HepG2 (cell line): Measurements from ENCODE around the gene TFF2. TPM values are rescaled to one million over a fixed set of nuclear protein-coding genes. Genes with fewer than 3 reads are reported as not detected.

Experiments used
- ARID5B ChIP-seq: IDR thresholded peaks from 2 replicates; pipeline ENCODE4 v1.4.0; 2020; ENCODE audit warnings: mild to moderate bottlenecking, missing genetic modification reagents
- ASH2L ChIP-seq: fragments of 300-600, 200-600 bp; sonication (generic); IDR thresholded peaks from 2 replicates; pipeline ENCODE4 v1.7.0; 2017; ENCODE audit warnings: low read depth, mild to moderate bottlenecking, moderate library complexity, mixed read lengths, low read length; ENCODE audit not compliant: insufficient read length
- BCL6 ChIP-seq: IDR thresholded peaks from 2 replicates; pipeline ENCODE4 v1.6.1; 2016; ENCODE audit warnings: missing genetic modification reagents, missing compliant biosample characterization
- FOSL1 ChIP-seq: sonication (generic); formaldehyde crosslinking; IDR thresholded peaks from 2 replicates; pipeline ENCODE4 v1.9.0; 2021; ENCODE audit warnings: missing genetic modification reagents, borderline replicate concordance
- GLI4 ChIP-seq: sonication (generic); formaldehyde crosslinking; IDR thresholded peaks from 2 replicates; pipeline ENCODE4 v1.5.1; 2020; ENCODE audit warnings: missing genetic modification reagents, mild to moderate bottlenecking, moderate library complexity, borderline replicate concordance
- HHEX ChIP-seq: IDR thresholded peaks from 2 replicates; pipeline ENCODE4 v1.6.1; 2016; ENCODE audit warnings: control low read depth
- MED1 ChIP-seq: sonication (generic); formaldehyde crosslinking; IDR thresholded peaks from 2 replicates; pipeline ENCODE4 v1.4.0; 2020; ENCODE audit warnings: missing genetic modification reagents
- NCOA2 ChIP-seq: sonication (generic); formaldehyde crosslinking; IDR thresholded peaks from 2 replicates; pipeline ENCODE4 v1.8.0; 2022; ENCODE audit warnings: inconsistent platforms
- NR2C2 ChIP-seq: sonication (generic); formaldehyde crosslinking; IDR thresholded peaks from 2 replicates; pipeline ENCODE4 v1.4.0; 2020; ENCODE audit warnings: missing genetic modification reagents, mild to moderate bottlenecking, moderate library complexity, borderline replicate concordance
- NR2F2 ChIP-seq: IDR thresholded peaks from 2 replicates; pipeline ENCODE4 v1.6.1; 2012; ENCODE audit warnings: low read depth, inconsistent platforms, borderline replicate concordance
- NR2F6 ChIP-seq, 2 experiments: IDR thresholded peaks; 2 replicates each; pipeline ENCODE4 v1.6.1; 2016; ENCODE audit warnings: antibody characterized with exemption in 1 of 2, mild to moderate bottlenecking in 1 of 2
- RFX3 ChIP-seq: IDR thresholded peaks from 2 replicates; pipeline ENCODE4 v1.6.1; 2016; ENCODE audit warnings: missing biosample characterization, missing genetic modification reagents
- RXRB ChIP-seq: IDR thresholded peaks from 2 replicates; pipeline ENCODE4 v1.6.1; 2016; ENCODE audit warnings: borderline replicate concordance, missing genetic modification reagents, missing compliant biosample characterization
- SAP130 ChIP-seq: IDR thresholded peaks from 2 replicates; pipeline ENCODE4 v1.6.1; 2016; ENCODE audit warnings: low read depth
- SCMH1 ChIP-seq: sonication (generic); formaldehyde crosslinking; IDR thresholded peaks from 2 replicates; pipeline ENCODE4 v1.9.0; 2021; ENCODE audit warnings: missing genetic modification reagents, mild to moderate bottlenecking, borderline replicate concordance
- SOX13 ChIP-seq, 3 experiments: fragments of 450-650 bp in 1 of 3; sonication (generic) in 1 of 3; formaldehyde crosslinking in 1 of 3; IDR thresholded peaks in 2 of 3; conservative IDR thresholded peaks in 1 of 3; 2 replicates each; pipeline versions ENCODE4 v1.5.0 to v1.6.1; 2016 to 2020; ENCODE audit warnings: antibody characterized with exemption in 1 of 3, mild to moderate bottlenecking in 1 of 3, missing compliant biosample characterization in 1 of 3, missing genetic modification reagents in 1 of 3, moderate library complexity in 1 of 3
- ZBTB43 ChIP-seq: sonication (generic); formaldehyde crosslinking; conservative IDR thresholded peaks from 2 replicates; pipeline ENCODE4 v1.4.0; 2020; ENCODE audit warnings: missing genetic modification reagents
- ZHX1 ChIP-seq: sonication (generic); formaldehyde crosslinking; IDR thresholded peaks from 2 replicates; pipeline ENCODE4 v1.8.1; 2022; ENCODE audit warnings: low read depth, mild to moderate bottlenecking, missing genetic modification reagents
- ZNF160 ChIP-seq: sonication (generic); formaldehyde crosslinking; IDR thresholded peaks from 2 replicates; pipeline ENCODE4 v1.8.0; 2022; ENCODE audit warnings: mild to moderate bottlenecking, inconsistent platforms, missing genetic modification reagents
- ZNF546 ChIP-seq: sonication (generic); formaldehyde crosslinking; conservative IDR thresholded peaks from 2 replicates; pipeline ENCODE4 v1.8.1; 2023; ENCODE audit warnings: mild to moderate bottlenecking, missing genetic modification reagents
- ZNF616 ChIP-seq: sonication (generic); formaldehyde crosslinking; IDR thresholded peaks from 2 replicates; pipeline ENCODE4 v1.5.0; 2020; ENCODE audit warnings: low read depth, mild to moderate bottlenecking, missing genetic modification reagents
- polyA plus RNA-seq, 8 experiments: library from polyadenylated mRNA; depleted of rRNA in 3 of 8; stranded (reverse) in 7 of 8; unstranded in 1 of 8; fragments of >200 nt; fragmentation: Illumina TruSeq in 4 of 8; extraction: Trizol in 4 of 8; gene quantifications; 2 replicates each; pipeline versions ENCODE4 v1.2.1 to v1.2.3, GENCODE V29; 2011 to 2016; ENCODE audit warnings: low read depth in 4 of 8, missing spikeins in 1 of 8, mixed read lengths in 1 of 8; ENCODE audit not compliant: insufficient read depth in 1 of 8
- total RNA-seq, 5 experiments: library from RNA; depleted of rRNA; stranded (reverse); fragments of >200 nt; fragmentation: Illumina TruSeq; extraction: Trizol; gene quantifications; 2 replicates each; pipeline ENCODE4 v1.2.3, GENCODE V29; 2016; ENCODE audit warnings: low read depth in 1 of 5

Gene TFF2
- total and polyA plus RNA-seq, 2 of the 13 experiments (the other 11 are each of a cell fraction or from before 2014, with no cell fraction given): 1.5 TPM; not detected in 1

GRCh38 chr21:42366292-42367010 is 15.7 kb upstream of the TFF2 start, which contains the start of gene TFF1 (continued):
- TF ChIP-seq RFX3 (CRISPR knock-in tag): no peak
- no peak for TF ChIP-seq NR2C2 (CRISPR knock-in tag)
- TF ChIP-seq HHEX (CRISPR knock-in tag): peak; percentile 49; the same call in 1 of the 2 replicates
- no peak for TF ChIP-seq ZNF160 (CRISPR knock-in tag)
- peak; percentile 44 for TF ChIP-seq NR2F6 (IDR thresholded peaks at IDR 0.05)
- TF ChIP-seq NR2F6 (CRISPR knock-in tag; IDR thresholded peaks at IDR 0.05): peak; percentile 65
- TF ChIP-seq ZNF616 (CRISPR knock-in tag): no peak
- peak; percentile 19 for TF ChIP-seq ASH2L
- peak; percentile 32; the same call in 1 of the 2 replicates for TF ChIP-seq SAP130 (CRISPR knock-in tag)
- no peak for TF ChIP-seq ZHX1 (CRISPR knock-in tag)
- no peak for TF ChIP-seq GLI4 (CRISPR knock-in tag)
- TF ChIP-seq ZNF546 (CRISPR knock-in tag): no peak
- no peak for TF ChIP-seq SOX13 (IDR thresholded peaks at IDR 0.05)
- peak in 1 of 2 experiments; percentile 13; a peak in 1 of 4 replicates for TF ChIP-seq SOX13 (CRISPR knock-in tag; conservative IDR thresholded peaks at IDR 0.05 in 1 of 2, IDR thresholded peaks at IDR 0.05 in 1 of 2)
- TF ChIP-seq ARID5B (CRISPR knock-in tag): peak; percentile 78
- TF ChIP-seq NCOA2 (CRISPR knock-in tag): 0 out of 2 replicates have a peak, but pooled peaks have one; percentile 19
- TF ChIP-seq SCMH1 (CRISPR knock-in tag): no peak
- 0 out of 2 replicates have a peak, but pooled peaks have one; percentile 42 for TF ChIP-seq FOSL1 (CRISPR knock-in tag)
- TF ChIP-seq NR2F2: 0 out of 2 replicates have a peak, but pooled peaks have one; percentile 21
- TF ChIP-seq RXRB: 0 out of 2 replicates have a peak, but pooled peaks have one; percentile 26
- peak; percentile 34; the same call in 1 of the 2 replicates for TF ChIP-seq BCL6 (CRISPR knock-in tag)
- TF ChIP-seq MED1 (CRISPR knock-in tag): peak; percentile 16; the same call in 1 of the 2 replicates
- no peak for TF ChIP-seq ZBTB43 (CRISPR knock-in tag)
